K562 (cell line): ENCODE data around the gene THAP5. TPM values are rescaled to one million over a fixed set of nuclear protein-coding genes. Genes with fewer than 3 reads are reported as not detected.

Experiments used
- ATAC-seq: fragments of 200-7000 bp; cut with Tn5 transposase; 3 replicates; pipeline ENCODE4 v1.9.1; 2020; ENCODE audit warnings: moderate library complexity
- BruUV-seq: library from RNA; stranded (reverse); fragments of 400-500 nt; replicated peaks from 2 replicates; lab custom pipeline; 2021; lab: Mats Ljungman, UMichigan
- CTCF ChIA-PET: fragments of 300-600 bp; formaldehyde crosslinking; extraction: SDS; loops from one replicate; lab custom pipeline; 2021; ENCODE audit warnings: low intra/inter-chr PET ratio; lab: Yijun Ruan, JAX
- POLR2A ChIA-PET: fragments of 300-600, 350-650 bp; sonication (Branson Sonifier 250); formaldehyde crosslinking; extraction: SDS; loops from one replicate; lab custom pipeline; 2021; ENCODE audit warnings: antibody characterized with exemption, inconsistent platforms; lab: Yijun Ruan, JAX
- DNase-seq, 4 experiments: peaks; one replicate each; pipeline versions ENCODE4 v3.0.0 to v3.0.0-alpha.2; 2011 to 2018; ENCODE audit warnings: low spot score in 3 of 4, mixed read lengths in 3 of 4; ENCODE audit errors: extremely low read depth in 1 of 4
- FAIRE-seq: peaks from 2 replicates; lab custom pipeline; 2011; peaks lifted over from hg19 to GRCh38; lab: Jason Lieb, UNC
- H2AFZ ChIP-seq: 2 replicates; pipeline ENCODE4 v1.6.0; 2011; ENCODE audit warnings: low read depth, low read length, control low read depth, inconsistent platforms
- H3K27ac ChIP-seq: fragments of 200-600 bp; 3 replicates; pipeline ENCODE4 v1.8.0; 2011; ENCODE audit warnings: low read depth, mild to moderate bottlenecking, control low read depth, inconsistent platforms, low read length, moderate library complexity, mixed read lengths; ENCODE audit errors: extremely low read depth
- H3K27me3 ChIP-seq, 2 experiments: fragments of 300-600 bp in 1 of 2; 2 replicates in 1 of 2; 3 replicates in 1 of 2; pipeline versions ENCODE4 v1.6.0 to v1.8.0; 2011; ENCODE audit warnings: inconsistent platforms in 2 of 2, low read length in 2 of 2, mild to moderate bottlenecking in 1 of 2, mixed read lengths in 1 of 2, moderate library complexity in 1 of 2; ENCODE audit not compliant: control insufficient read depth in 2 of 2, insufficient read depth in 2 of 2
- H3K36me3 ChIP-seq: fragments of 300-600 bp; 3 replicates; pipeline ENCODE4 v1.8.0; 2011; ENCODE audit warnings: mild to moderate bottlenecking, low read length, inconsistent platforms; ENCODE audit not compliant: control insufficient read depth, insufficient read depth
- H3K4me1 ChIP-seq, 2 experiments: fragments of 200-600 bp in 1 of 2; replicated peaks in 1 of 2; 2 replicates in 1 of 2; 3 replicates in 1 of 2; pipeline versions ENCODE4 v1.5.1 to v1.8.0; 2011; ENCODE audit warnings: inconsistent platforms in 2 of 2, low read length in 2 of 2, mild to moderate bottlenecking in 1 of 2, mixed read lengths in 1 of 2, moderate library complexity in 1 of 2; ENCODE audit not compliant: control insufficient read depth in 2 of 2, insufficient read depth in 2 of 2
- H3K4me2 ChIP-seq: 2 replicates; pipeline ENCODE4 v1.6.1; 2011; ENCODE audit warnings: low read length, control low read depth, inconsistent platforms, mixed read lengths; ENCODE audit not compliant: insufficient read depth
- H3K4me3 ChIP-seq: fragments of 200-600 bp; sonication (generic), shearing (Covaris generic); 2 replicates; pipeline ENCODE4 v1.5.1; 2016; ENCODE audit warnings: control low read depth, inconsistent platforms
- H3K79me2 ChIP-seq: fragments of 200-600 bp; 3 replicates; pipeline ENCODE4 v1.8.0; 2011; ENCODE audit warnings: low read length, inconsistent platforms; ENCODE audit not compliant: control insufficient read depth, insufficient read depth
- H3K9ac ChIP-seq, 2 experiments: 2 replicates each; pipeline versions ENCODE4 v1.6.0 to v1.6.1; 2011; ENCODE audit warnings: low read depth in 2 of 2, low read length in 2 of 2, control low read depth in 1 of 2, inconsistent platforms in 1 of 2, mild to moderate bottlenecking in 1 of 2, mixed read lengths in 1 of 2; ENCODE audit not compliant: insufficient read depth in 1 of 2
- H3K9me1 ChIP-seq: one replicate; pipeline ENCODE4 v1.6.0; 2011; ENCODE audit warnings: inconsistent platforms, mild to moderate bottlenecking, low read length, moderate library complexity; ENCODE audit not compliant: control insufficient read depth, insufficient read depth
- H3K9me3 ChIP-seq: replicated peaks from 2 replicates; pipeline ENCODE4 v1.5.1; 2011; ENCODE audit warnings: low read depth, low read length, inconsistent platforms; ENCODE audit not compliant: control insufficient read depth, insufficient read depth
- H4K20me1 ChIP-seq: replicated peaks from 2 replicates; pipeline ENCODE4 v1.6.1; 2011; ENCODE audit warnings: low read length, inconsistent platforms, mixed read lengths; ENCODE audit not compliant: control insufficient read depth, insufficient read depth
- C11orf30 ChIP-seq: fragments of 450-650 bp; IDR thresholded peaks from 2 replicates; pipeline ENCODE4 v1.6.1; 2016; ENCODE audit warnings: low read depth, mild to moderate bottlenecking
- ELF2 ChIP-seq: fragments of 250-450 bp; sonication (Bioruptor Pico); IDR thresholded peaks from 2 replicates; pipeline ENCODE4 v1.5.0; 2021; ENCODE audit warnings: mild to moderate bottlenecking
- KLF6 ChIP-seq: fragments of 250-450 bp; sonication (Bioruptor Pico); IDR thresholded peaks from 2 replicates; pipeline ENCODE4 v1.4.0; 2020; ENCODE audit warnings: mild to moderate bottlenecking, moderate library complexity, borderline replicate concordance
- LEF1 ChIP-seq: fragments of 450-650 bp; IDR thresholded peaks from 2 replicates; pipeline ENCODE4 v1.6.1; 2016; ENCODE audit warnings: mild to moderate bottlenecking
- MED1 ChIP-seq: sonication (generic); formaldehyde crosslinking; IDR thresholded peaks from 2 replicates; pipeline ENCODE4 v1.8.1; 2023; ENCODE audit warnings: missing genetic modification reagents, borderline replicate concordance
- NEUROD1 ChIP-seq: fragments of 150-350 bp; IDR thresholded peaks from 2 replicates; pipeline ENCODE4 v1.6.1; 2014; ENCODE audit warnings: borderline replicate concordance, low read length, low read depth; ENCODE audit not compliant: partially characterized antibody
- RAD51 ChIP-seq: fragments of 450-650 bp; IDR thresholded peaks from 2 replicates; pipeline ENCODE4 v1.7.1; 2016; ENCODE audit warnings: low read depth, mild to moderate bottlenecking, borderline replicate concordance
- RHOXF2B ChIP-seq: fragments of 250-450 bp; sonication (Bioruptor Pico); conservative IDR thresholded peaks from 2 replicates; pipeline ENCODE4 v1.5.1; 2021
- SAFB ChIP-seq: fragments of 200-400 bp; formaldehyde crosslinking; IDR thresholded peaks from 2 replicates; pipeline ENCODE4 v1.6.1; 2017; ENCODE audit warnings: low read depth, low read length, borderline replicate concordance
- ZC3H4 ChIP-seq: sonication (generic); formaldehyde crosslinking; IDR thresholded peaks from 2 replicates; pipeline ENCODE4 v1.9.0; 2021; ENCODE audit warnings: missing genetic modification reagents, borderline replicate concordance
- ZEB2 ChIP-seq: fragments of 450-650 bp; IDR thresholded peaks from 2 replicates; pipeline ENCODE4 v1.6.1; 2016
- ZNF445 ChIP-seq: fragments of 250-450 bp; sonication (Bioruptor Pico); IDR thresholded peaks from 2 replicates; pipeline ENCODE4 v1.4.0; 2020; ENCODE audit warnings: low read depth, mild to moderate bottlenecking, moderate library complexity
- WGBS: fragments of 100-300 bp; shearing (Covaris generic); methylation state at CpG from one replicate; pipeline ENCODE4 v1.1.6; 2016; ENCODE audit warnings: low coverage, mixed read lengths; ENCODE audit not compliant: insufficient coverage; ENCODE audit errors: missing lambda C conversion rate; 5-methylcytosine and 5-hydroxymethylcytosine counted together
- in situ Hi-C: fragments of 300-500 bp; cut with MboI; formaldehyde crosslinking; loops from 4 replicates; pipeline ENCODE4 v1.15.0; 2018; ENCODE audit warnings: inconsistent platforms, mixed read lengths
- intact Hi-C: fragments of 100-400 bp; cut with micrococcal nuclease; formaldehyde crosslinking; loops from 2 replicates; pipeline ENCODE4 v1.14.2; 2022
- polyA plus RNA-seq, 8 experiments: library from polyadenylated mRNA; depleted of rRNA in 4 of 8; stranded (reverse) in 5 of 8; unstranded in 3 of 8; fragments of >200 nt; fragmentation: Nextera tagmentation in 2 of 8; fragmentation: Illumina TruSeq in 1 of 8; extraction: Ambion mirVana in 2 of 8; extraction: Trizol in 1 of 8; gene quantifications; 2 replicates each; pipeline versions ENCODE4 v1.2.1 to v1.2.3, GENCODE V29; 2011 to 2014; ENCODE audit warnings: inconsistent platforms in 1 of 8, missing spikeins in 1 of 8
- total RNA-seq, 7 experiments: library from RNA; depleted of rRNA in 6 of 7; stranded (reverse); fragments of >200 nt in 6 of 7; fragmentation: Illumina TruSeq in 2 of 7; extraction: Trizol in 2 of 7; gene quantifications; 2 replicates each; pipeline versions ENCODE4 v1.2.1 to v1.2.3, GENCODE V29; 2011 to 2021; ENCODE audit warnings: low replicate concordance in 1 of 7
- TF ChIP-seq, protein P1 (sequence below): fragments of 200-400 bp; formaldehyde crosslinking; IDR thresholded peaks from 2 replicates; pipeline ENCODE4 v1.6.1; 2017; ENCODE audit warnings: mild to moderate bottlenecking, low read depth, low read length, moderate library complexity

The THAP5 gene
- total and polyA plus RNA-seq, 9 of the 15 experiments (the other 6 are each of a cell fraction or from before 2014, with no cell fraction given) = 16.5 to 58.1 (median 28.2) TPM

DNA sequence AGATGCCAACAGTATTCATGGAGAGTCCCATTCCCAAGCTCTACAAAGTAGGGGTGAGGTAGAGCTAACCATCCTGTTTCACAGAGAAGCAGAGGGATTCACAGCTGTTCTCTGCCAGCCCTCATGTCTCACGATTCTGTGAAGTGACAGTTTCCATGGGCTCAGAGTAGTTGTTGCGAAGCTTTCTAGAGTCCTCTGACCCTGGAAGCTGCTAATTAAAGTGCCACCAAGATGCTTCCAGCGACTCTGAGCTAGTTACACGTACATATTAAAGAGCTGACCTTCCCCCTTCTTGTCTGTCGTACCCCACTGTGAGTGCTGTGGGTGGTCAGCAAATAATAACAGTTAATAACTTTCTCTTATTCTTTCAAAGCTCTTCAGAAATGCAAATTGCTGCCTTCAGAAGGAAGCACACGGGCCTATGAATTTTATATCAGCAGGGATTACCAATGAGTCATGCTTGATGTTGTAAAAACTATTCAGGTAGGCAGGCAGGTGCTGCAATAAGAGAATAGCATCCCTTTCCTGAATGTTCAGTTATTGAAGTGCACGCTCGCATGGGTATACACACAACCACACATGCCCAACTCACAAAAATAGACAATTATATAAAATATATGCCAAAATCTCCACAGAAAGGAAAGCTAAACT, 34.3 kb upstream of the THAP5 start:
- Histone ChIP-seq H2AFZ (peak overlapping the region; percentile 67), H3K9me3 (no peaks in the 10 kb centered on the region), H3K9me1 (no peaks in the 10 kb centered on the region), H3K79me2 (no peaks in the 10 kb centered on the region), H3K4me1 (peaks cover 0 to 11% of the 10 kb centered on the region in 2 experiments; a peak in 3 of 5 replicates), H3K4me2 (no peak overlapping the region), H3K36me3 (no peaks in the 10 kb centered on the region), H3K9ac (no peak overlapping the region), H4K20me1 (no peaks in the 10 kb centered on the region), H3K4me3 (no peak overlapping the region), H3K27me3 (peaks cover 5 to 16% of the 10 kb centered on the region in 2 experiments), H3K27ac (no peak overlapping the region)
- in situ Hi-C loops = no loop called here
- BruUV-seq = no TSS peak
- CTCF ChIA-PET = no interaction called here
- DNase-seq (no peak), FAIRE-seq (no peak), ATAC-seq (no peak; the same call in 2 of the 3 replicates)
- no peak for TF ChIP-seq NEUROD1
- no peak for TF ChIP-seq C11orf30
- TF ChIP-seq ZNF445 (CRISPR knock-in tag) = no peak
- no peak for TF ChIP-seq MED1
- TF ChIP-seq KLF6 = no peak
- TF ChIP-seq, protein P1, sequence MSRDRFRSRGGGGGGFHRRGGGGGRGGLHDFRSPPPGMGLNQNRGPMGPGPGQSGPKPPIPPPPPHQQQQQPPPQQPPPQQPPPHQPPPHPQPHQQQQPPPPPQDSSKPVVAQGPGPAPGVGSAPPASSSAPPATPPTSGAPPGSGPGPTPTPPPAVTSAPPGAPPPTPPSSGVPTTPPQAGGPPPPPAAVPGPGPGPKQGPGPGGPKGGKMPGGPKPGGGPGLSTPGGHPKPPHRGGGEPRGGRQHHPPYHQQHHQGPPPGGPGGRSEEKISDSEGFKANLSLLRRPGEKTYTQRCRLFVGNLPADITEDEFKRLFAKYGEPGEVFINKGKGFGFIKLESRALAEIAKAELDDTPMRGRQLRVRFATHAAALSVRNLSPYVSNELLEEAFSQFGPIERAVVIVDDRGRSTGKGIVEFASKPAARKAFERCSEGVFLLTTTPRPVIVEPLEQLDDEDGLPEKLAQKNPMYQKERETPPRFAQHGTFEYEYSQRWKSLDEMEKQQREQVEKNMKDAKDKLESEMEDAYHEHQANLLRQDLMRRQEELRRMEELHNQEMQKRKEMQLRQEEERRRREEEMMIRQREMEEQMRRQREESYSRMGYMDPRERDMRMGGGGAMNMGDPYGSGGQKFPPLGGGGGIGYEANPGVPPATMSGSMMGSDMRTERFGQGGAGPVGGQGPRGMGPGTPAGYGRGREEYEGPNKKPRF = no peak
- TF ChIP-seq ZEB2 = no peak
- no peak for TF ChIP-seq ELF2 (CRISPR knock-in tag)
- TF ChIP-seq ZC3H4 (CRISPR knock-in tag) = no peak
- TF ChIP-seq LEF1 = no peak
- TF ChIP-seq RAD51 = no peak
- TF ChIP-seq SAFB = no peak
- no peak for TF ChIP-seq RHOXF2B
- intact Hi-C loops = no loop called here
- 43% methylated on average over 8 of the region's 8 CpGs for WGBS
- POLR2A ChIA-PET = interaction anchor here (0.6 to 1.9 kb wide), 3 partner anchors 11 to 77 kb away, joined by 3 to 8 read pairs (median 4); partner anchors contain the start of genes DNAJB9, PNPLA8 and THAP5
